Upper lobe of right lung (tissue), 1 donor: ENCODE measurements around the gene SDCCAG8. TPM values are rescaled to one million over a fixed set of nuclear protein-coding genes. Genes with fewer than 3 reads are reported as not detected.
A peak's percentile ranks its signal among the peaks of the same experiment; 100 is the strongest.

Experiments used
- ATAC-seq: fragments of 200-7000 bp; cut with Tn5 transposase; one replicate; pipeline ENCODE4 v1.9.1; 2020; ENCODE audit warnings: mild to moderate bottlenecking, moderate library complexity
- DNase-seq: peaks from one replicate; pipeline ENCODE4 v3.0.0-alpha.2; 2020
- H3K27ac ChIP-seq: fragments of 200-600 bp; one replicate; pipeline ENCODE4 v1.8.0; 2022
- H3K27me3 ChIP-seq: fragments of 200-600 bp; one replicate; pipeline ENCODE4 v1.8.0; 2022; ENCODE audit warnings: mild to moderate bottlenecking
- H3K36me3 ChIP-seq: fragments of 200-600 bp; one replicate; pipeline ENCODE4 v1.8.0; 2022
- H3K4me1 ChIP-seq: fragments of 200-600 bp; one replicate; pipeline ENCODE4 v1.8.0; 2022
- H3K4me3 ChIP-seq: fragments of 200-600 bp; one replicate; pipeline ENCODE4 v1.8.0; 2022; ENCODE audit warnings: mild to moderate bottlenecking
- H3K9me3 ChIP-seq: fragments of 200-600 bp; one replicate; pipeline ENCODE4 v1.8.0; 2022
- CTCF ChIP-seq: fragments of 200-600 bp; IDR thresholded peaks from one replicate; pipeline ENCODE4 v1.8.0; 2022; ENCODE audit warnings: antibody characterized with exemption
- intact Hi-C: fragments of 100-400 bp; cut with DNase I; formaldehyde crosslinking; loops from one replicate; pipeline ENCODE4 v1.11.0; 2022
- total RNA-seq: library from RNA; stranded (reverse); fragmentation: NEBNext Ultra II Directional; extraction: Animal tissue kit (Norgen Biotek cat#: 25700); gene quantifications from one replicate; pipeline ENCODE4 v1.2.1, GENCODE V29; 2021
- donor health status: DM: no; HTN: yes; CAD: no; lungs with severe emphysema.

The SDCCAG8 gene
- total RNA-seq, 1 donor from 2014 or later: 71.9 TPM

- peaks cover 7% of the 10 kb centered on the region for H3K4me1 ChIP-seq
- intact Hi-C loops: no loop called here
- peaks cover 14% of the 10 kb centered on the region for H3K36me3 ChIP-seq
- no peak overlapping the region for H3K4me3 ChIP-seq
- no peaks in the 10 kb centered on the region for H3K9me3 ChIP-seq
- no peak for TF ChIP-seq CTCF
- no peak for DNase-seq
- no peaks in the 10 kb centered on the region for H3K27me3 ChIP-seq
- ATAC-seq: no peak
- H3K27ac ChIP-seq: peak overlapping the region; percentile 14
These were observed 234.1 kb downstream of the SDCCAG8 start for GRCh38 chr1:243489681-243490546.

- Histone ChIP-seq H3K27ac (peak overlapping the region; percentile 14), H3K4me1 (peaks cover 17% of the 10 kb centered on the region), H3K27me3 (no peaks in the 10 kb centered on the region), H3K36me3 (peaks cover 14% of the 10 kb centered on the region), H3K9me3 (no peaks in the 10 kb centered on the region), H3K4me3 (no peak overlapping the region)
- intact Hi-C loops: no loop called here
- ATAC-seq (no peak), DNase-seq (no peak)
- no peak for TF ChIP-seq CTCF
These were observed 235.2 kb downstream of the SDCCAG8 start for GRCh38 chr1:243490748-243491686.

- H3K4me1 ChIP-seq: peaks cover 17% of the 10 kb centered on the region
- peaks cover 14% of the 10 kb centered on the region for H3K36me3 ChIP-seq
- H3K27me3 ChIP-seq: no peaks in the 10 kb centered on the region
- intact Hi-C loops: no loop called here
- no peak for ATAC-seq
- no peak for TF ChIP-seq CTCF
- DNase-seq: no peak
- no peak overlapping the region for H3K4me3 ChIP-seq
- no peak overlapping the region for H3K27ac ChIP-seq
- H3K9me3 ChIP-seq: no peaks in the 10 kb centered on the region
These were observed 237.6 kb downstream of the SDCCAG8 start for GRCh38 chr1:243493156-243494129.

- no peak for DNase-seq
- no peak for TF ChIP-seq CTCF
- no peak for ATAC-seq
- peak overlapping the region; percentile 67 for H3K27ac ChIP-seq
- H3K36me3 ChIP-seq: peaks cover 4% of the 10 kb centered on the region
- H3K4me1 ChIP-seq: peaks cover 17% of the 10 kb centered on the region
- intact Hi-C loops: no loop called here
- no peak overlapping the region for H3K4me3 ChIP-seq
- H3K27me3 ChIP-seq: no peaks in the 10 kb centered on the region
- no peaks in the 10 kb centered on the region for H3K9me3 ChIP-seq
These were observed 239.0 kb downstream of the SDCCAG8 start for GRCh38 chr1:243494741-243495431.
